HepG2 (cell line): Measurements from ENCODE around the gene ATPAF1. TPM values are rescaled to one million over a fixed set of nuclear protein-coding genes. Genes with fewer than 3 reads are reported as not detected.
"Not testable (repeated sequence)": the region's sequence is repeated elsewhere in the genome, so short reads cannot be mapped to it uniquely, and the experiment has no call there.

Experiments used
- ATAC-seq: fragments of 200-7000 bp; cut with Tn5 transposase; 3 replicates; pipeline ENCODE4 v1.9.1; 2020; ENCODE audit warnings: mild to moderate bottlenecking, moderate library complexity
- BruUV-seq: library from RNA; stranded (reverse); fragments of 400-500 nt; replicated peaks from 2 replicates; lab custom pipeline; 2021; lab: Mats Ljungman, UMichigan
- CTCF ChIA-PET: fragments of 300-600 bp; formaldehyde crosslinking; extraction: SDS; loops from one replicate; lab custom pipeline; 2021; ENCODE audit warnings: low total read pairs, inconsistent platforms, low intra/inter-chr PET ratio; lab: Yijun Ruan, JAX
- POLR2A ChIA-PET: fragments of 350-600 bp; sonication (Branson Sonifier 250); formaldehyde crosslinking; loops from one replicate; lab custom pipeline; 2020; ENCODE audit warnings: antibody characterized with exemption, inconsistent platforms; lab: Yijun Ruan, JAX
- DNase-seq: peaks from one replicate; pipeline ENCODE4 v3.0.0-alpha.2; 2015; ENCODE audit warnings: low spot score
- FAIRE-seq: peaks from 3 replicates; lab custom pipeline; 2011; peaks lifted over from hg19 to GRCh38; lab: Jason Lieb, UNC
- H2AFZ ChIP-seq: one replicate; pipeline ENCODE4 v1.6.1; 2011; ENCODE audit warnings: low read length, inconsistent platforms
- H3K27ac ChIP-seq: fragments of 300-600 bp; 3 replicates; pipeline ENCODE4 v1.8.0; 2011; ENCODE audit warnings: mixed run types, mild to moderate bottlenecking, mixed read lengths, low read length, inconsistent platforms; ENCODE audit not compliant: insufficient read depth; ENCODE audit errors: extremely low read length
- H3K27me3 ChIP-seq, 2 experiments: fragments of 200-600 bp in 1 of 2; 2 replicates in 1 of 2; 3 replicates in 1 of 2; pipeline versions ENCODE4 v1.6.0 to v1.8.0; 2011; ENCODE audit warnings: low read length in 2 of 2, mild to moderate bottlenecking in 2 of 2, moderate library complexity in 2 of 2, inconsistent platforms in 1 of 2; ENCODE audit not compliant: insufficient read depth in 2 of 2, control insufficient read depth in 1 of 2
- H3K36me3 ChIP-seq, 2 experiments: fragments of 200-600 bp in 1 of 2; replicated peaks in 1 of 2; 2 replicates in 1 of 2; 3 replicates in 1 of 2; pipeline versions ENCODE4 v1.5.1 to v1.8.0; 2011; ENCODE audit warnings: low read length in 2 of 2, inconsistent platforms in 1 of 2; ENCODE audit not compliant: insufficient read depth in 2 of 2, control insufficient read depth in 1 of 2
- H3K4me1 ChIP-seq: 2 replicates; pipeline ENCODE4 v1.5.1; 2012; ENCODE audit warnings: low read length, inconsistent platforms; ENCODE audit not compliant: insufficient read depth
- H3K4me2 ChIP-seq: 2 replicates; pipeline ENCODE4 v1.6.0; 2011; ENCODE audit warnings: low read depth, low read length, inconsistent platforms
- H3K4me3 ChIP-seq, 3 experiments: fragments of 200-600 bp in 1 of 3; sonication (generic), shearing (Covaris generic) in 1 of 3; replicated peaks in 1 of 3; 2 replicates each; pipeline ENCODE4 v1.5.1; 2011 to 2016; ENCODE audit warnings: low read length in 3 of 3, inconsistent platforms in 2 of 3, low read depth in 2 of 3, mild to moderate bottlenecking in 2 of 3, control low read depth in 1 of 3, mixed read lengths in 1 of 3; ENCODE audit not compliant: insufficient read depth in 1 of 3
- H3K79me2 ChIP-seq: one replicate; pipeline ENCODE4 v1.6.1; 2011; ENCODE audit warnings: low read length, inconsistent platforms; ENCODE audit not compliant: insufficient read depth
- H3K9ac ChIP-seq: 2 replicates; pipeline ENCODE4 v1.6.0; 2011; ENCODE audit warnings: mild to moderate bottlenecking, low read depth, low read length, inconsistent platforms; ENCODE audit not compliant: insufficient read depth
- H3K9me3 ChIP-seq: 2 replicates; pipeline ENCODE4 v1.5.1; 2012; ENCODE audit warnings: mild to moderate bottlenecking, low read length
- H4K20me1 ChIP-seq: 2 replicates; pipeline ENCODE4 v1.6.0; 2011; ENCODE audit warnings: inconsistent platforms, mild to moderate bottlenecking, low read length, moderate library complexity; ENCODE audit not compliant: insufficient read depth
- CREM ChIP-seq, 2 experiments: sonication (generic) in 1 of 2; formaldehyde crosslinking in 1 of 2; IDR thresholded peaks; 2 replicates each; pipeline versions ENCODE4 v1.4.0 to v1.6.1; 2016 to 2020; ENCODE audit warnings: antibody characterized with exemption in 1 of 2, mild to moderate bottlenecking in 1 of 2, missing genetic modification reagents in 1 of 2
- RXRB ChIP-seq: IDR thresholded peaks from 2 replicates; pipeline ENCODE4 v1.6.1; 2016; ENCODE audit warnings: borderline replicate concordance, missing genetic modification reagents, missing compliant biosample characterization
- ZNF329 ChIP-seq: sonication (generic); formaldehyde crosslinking; IDR thresholded peaks from 2 replicates; pipeline ENCODE4 v1.9.0; 2021; ENCODE audit warnings: low read depth, mild to moderate bottlenecking, missing genetic modification reagents
- WGBS: methylation state at CpG from one replicate; pipeline ENCODE4 v1.1.6; 2017; ENCODE audit warnings: low lambda C conversion rate; 5-methylcytosine and 5-hydroxymethylcytosine counted together
- in situ Hi-C: cut with HindIII; loops from 2 replicates; pipeline ENCODE4 v1.10.0; 2017; ENCODE audit warnings: low pct_unique_long_range_greater_than_20kb; ENCODE audit not compliant: extremely low pct_ligation_motif_present
- intact Hi-C: fragments of 100-400 bp; cut with micrococcal nuclease; formaldehyde crosslinking; loops from one replicate; pipeline ENCODE4 v1.10.0; 2022; ENCODE audit not compliant: unreplicated experiment
- polyA plus RNA-seq, 8 experiments: library from polyadenylated mRNA; depleted of rRNA in 3 of 8; stranded (reverse) in 7 of 8; unstranded in 1 of 8; fragments of >200 nt; fragmentation: Illumina TruSeq in 4 of 8; extraction: Trizol in 4 of 8; gene quantifications; 2 replicates each; pipeline versions ENCODE4 v1.2.1 to v1.2.3, GENCODE V29; 2011 to 2016; ENCODE audit warnings: low read depth in 4 of 8, missing spikeins in 1 of 8, mixed read lengths in 1 of 8; ENCODE audit not compliant: insufficient read depth in 1 of 8
- total RNA-seq, 5 experiments: library from RNA; depleted of rRNA; stranded (reverse); fragments of >200 nt; fragmentation: Illumina TruSeq; extraction: Trizol; gene quantifications; 2 replicates each; pipeline ENCODE4 v1.2.3, GENCODE V29; 2016; ENCODE audit warnings: low read depth in 1 of 5

The ATPAF1 gene
- total and polyA plus RNA-seq, 2 of the 13 experiments (the other 11 are each of a cell fraction or from before 2014, with no cell fraction given), result 66.6 to 76.7 TPM

DNA sequence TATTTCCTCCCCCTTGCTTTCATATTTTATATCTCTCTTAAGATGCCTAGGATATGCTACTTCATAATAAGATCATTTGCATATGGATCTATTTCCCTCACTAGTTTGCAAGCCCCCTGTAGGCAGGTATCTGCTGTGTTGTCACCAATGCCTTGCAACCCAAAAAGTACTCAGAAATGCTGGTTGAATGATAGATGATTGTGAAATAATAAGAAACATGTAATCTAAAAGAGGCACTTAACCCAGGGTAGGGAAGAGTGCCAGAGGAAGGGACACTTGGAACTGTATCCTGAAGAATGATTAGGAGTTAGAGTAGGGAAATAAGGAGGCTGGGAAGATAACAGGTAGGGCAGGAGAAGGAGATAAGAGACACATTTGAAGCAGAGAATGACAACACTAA lies 12.3 kb downstream of the ATPAF1 start:
- no TSS peak for BruUV-seq
- CTCF ChIA-PET, result no interaction called here
- H2AFZ ChIP-seq, result no peak overlapping the region
- DNase-seq, result no peak
- in situ Hi-C loops (no loop called here), intact Hi-C loops (no loop called here)
- ATAC-seq, result no peak
- H3K27me3 ChIP-seq, result no peaks in the 10 kb centered on the region
- H3K9me3 ChIP-seq, result no peaks in the 10 kb centered on the region
- H3K4me1 ChIP-seq, result no peaks in the 10 kb centered on the region
- no peak overlapping the region for H3K27ac ChIP-seq
- no peak overlapping the region for H3K4me2 ChIP-seq
- H3K9ac ChIP-seq, result no peak overlapping the region
- H3K4me3 ChIP-seq, result no peak overlapping the region
- H3K79me2 ChIP-seq, result no peaks in the 10 kb centered on the region
- H3K36me3 ChIP-seq, result peaks cover 2 to 33% of the 10 kb centered on the region in 2 experiments; a peak in 3 of 5 replicates
- no peak for FAIRE-seq
- TF ChIP-seq RXRB (no peak), CREM (IDR thresholded peaks at IDR 0.05) (no peak), CREM (CRISPR knock-in tag; IDR thresholded peaks at IDR 0.05) (no peak), ZNF329 (CRISPR knock-in tag) (no peak)
- H4K20me1 ChIP-seq, result no peaks in the 10 kb centered on the region
- POLR2A ChIA-PET, result no interaction called here

- H3K27ac ChIP-seq, POLR2A ChIA-PET, FAIRE-seq, H2AFZ ChIP-seq, H3K4me3 ChIP-seq, ATAC-seq, BruUV-seq, DNase-seq, in situ Hi-C loops, H3K9me3 ChIP-seq, H3K4me2 ChIP-seq, H3K9ac ChIP-seq, H3K79me2 ChIP-seq, H3K27me3 ChIP-seq, intact Hi-C loops, CTCF ChIA-PET, H4K20me1 ChIP-seq, H3K4me1 ChIP-seq: not testable (repeated sequence)
- 100% methylated on average over 2 of the region's 2 CpGs for WGBS
- peaks cover 4 to 43% of the 10 kb centered on the region in 2 experiments; a peak in 4 of 5 replicates for H3K36me3 ChIP-seq
Measured at GRCh38 chr1:46654698-46655097, 13.5 kb downstream of the ATPAF1 start.
